ENCODE results near the gene EPHA3. TPM values are rescaled to one million over a fixed set of nuclear protein-coding genes. Genes with fewer than 3 reads are reported as not detected.

Gene EPHA3
- total RNA-seq, 1 donor from 2014 or later, result 5.0 TPM

DNA sequence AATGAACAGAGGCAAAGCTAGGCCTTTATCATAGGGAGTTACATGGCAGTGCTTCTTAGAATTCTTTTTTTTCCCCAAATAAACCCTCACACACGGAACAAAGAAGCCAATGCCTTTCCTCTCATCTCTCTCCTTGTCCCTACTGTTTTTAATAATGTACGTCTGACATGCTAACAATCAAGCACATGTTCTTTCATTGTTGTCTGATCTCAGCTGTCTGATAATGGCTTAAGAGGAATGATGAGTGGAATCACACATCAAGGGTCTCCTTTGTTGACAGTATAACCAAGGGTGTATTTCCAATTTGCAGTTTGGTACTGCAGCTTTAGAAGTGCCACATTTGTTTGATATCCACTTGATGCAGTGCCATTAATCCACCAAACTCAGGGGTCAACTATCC is 34.8 kb upstream of the EPHA3 start:
- H3K36me3 ChIP-seq (ENCODE audit: insufficient read depth, low read length), result no peaks in the 10 kb centered on the region

GRCh38 chr3:89079944-89080343 is 27.5 kb upstream of the EPHA3 start:
- Histone ChIP-seq H3K4me2 (ENCODE audit: low read length) (no peak overlapping the region), H3K27ac (ENCODE audit: low read depth, low read length) (no peak overlapping the region), H3K36me3 (ENCODE audit: insufficient read depth, low read length) (no peaks in the 10 kb centered on the region), H3K4me3 (ENCODE audit: insufficient read depth, low read depth, low read length) (no peak overlapping the region), H3K27me3 (ENCODE audit: insufficient read depth, low read length) (no peaks in the 10 kb centered on the region), H3K4me1 (ENCODE audit: insufficient read depth, low read length) (no peaks in the 10 kb centered on the region), H3K9me3 (ENCODE audit: insufficient read depth, low read depth, low read length) (no peaks in the 10 kb centered on the region), H3K9ac (ENCODE audit: low read length) (no peak overlapping the region), H4K20me1 (ENCODE audit: insufficient read depth, low read length) (no peaks in the 10 kb centered on the region), H2AFZ (ENCODE audit: low read depth, low read length) (no peak overlapping the region), H3K79me2 (ENCODE audit: insufficient read depth, low read length) (no peaks in the 10 kb centered on the region)
- DNase-seq (ENCODE audit: low read depth) (no peak), FAIRE-seq (no peak)
- no peak for TF ChIP-seq EZH2 (IDR thresholded peaks at IDR 0.05; ENCODE audit: insufficient read depth, low read length)
- no peak for TF ChIP-seq CTCF (IDR thresholded peaks at IDR 0.05; ENCODE audit: insufficient read depth, low read depth, low read length)
- H3K4me1 Mint-ChIP-seq (ENCODE audit: low read depth, unreplicated experiment), result no peaks in the 10 kb centered on the region
- H3K9me3 Mint-ChIP-seq (ENCODE audit: unreplicated experiment), result peaks cover 3% of the 10 kb centered on the region
- no peak overlapping the region for H3K27ac Mint-ChIP-seq (ENCODE audit: unreplicated experiment)
- H3K4me3 Mint-ChIP-seq (ENCODE audit: unreplicated experiment), result no peak overlapping the region
- H3K36me3 Mint-ChIP-seq (ENCODE audit: low read depth, unreplicated experiment), result no peaks in the 10 kb centered on the region
- no peaks in the 10 kb centered on the region for H3K27me3 Mint-ChIP-seq (ENCODE audit: low read depth, unreplicated experiment)

More for the DNA sequence above, 34.8 kb upstream of the EPHA3 start:
- Histone ChIP-seq H3K27me3 (ENCODE audit: insufficient read depth, low read length) (no peaks in the 10 kb centered on the region), H3K9me3 (ENCODE audit: insufficient read depth, low read depth, low read length) (no peaks in the 10 kb centered on the region), H3K9ac (ENCODE audit: low read length) (no peak overlapping the region), H3K27ac (ENCODE audit: low read depth, low read length) (no peak overlapping the region), H4K20me1 (ENCODE audit: insufficient read depth, low read length) (no peaks in the 10 kb centered on the region), H3K4me1 (ENCODE audit: insufficient read depth, low read length) (no peaks in the 10 kb centered on the region), H3K4me3 (ENCODE audit: insufficient read depth, low read depth, low read length) (no peak overlapping the region), H2AFZ (ENCODE audit: low read depth, low read length) (no peak overlapping the region), H3K79me2 (ENCODE audit: insufficient read depth, low read length) (no peaks in the 10 kb centered on the region), H3K4me2 (ENCODE audit: low read length) (no peak overlapping the region)
- FAIRE-seq, result no peak
- Mint-ChIP-seq H3K9me3 (ENCODE audit: unreplicated experiment) (peaks cover 6% of the 10 kb centered on the region), H3K36me3 (ENCODE audit: low read depth, unreplicated experiment) (no peaks in the 10 kb centered on the region), H3K4me3 (ENCODE audit: unreplicated experiment) (no peak overlapping the region), H3K27me3 (ENCODE audit: low read depth, unreplicated experiment) (no peaks in the 10 kb centered on the region), H3K27ac (ENCODE audit: unreplicated experiment) (no peak overlapping the region), H3K4me1 (ENCODE audit: low read depth, unreplicated experiment) (no peaks in the 10 kb centered on the region)
- no peak for TF ChIP-seq CTCF (IDR thresholded peaks at IDR 0.05; ENCODE audit: insufficient read depth, low read depth, low read length)
- no peak for TF ChIP-seq EZH2 (IDR thresholded peaks at IDR 0.05; ENCODE audit: insufficient read depth, low read length)
- no peak for DNase-seq (ENCODE audit: low read depth)

DNA sequence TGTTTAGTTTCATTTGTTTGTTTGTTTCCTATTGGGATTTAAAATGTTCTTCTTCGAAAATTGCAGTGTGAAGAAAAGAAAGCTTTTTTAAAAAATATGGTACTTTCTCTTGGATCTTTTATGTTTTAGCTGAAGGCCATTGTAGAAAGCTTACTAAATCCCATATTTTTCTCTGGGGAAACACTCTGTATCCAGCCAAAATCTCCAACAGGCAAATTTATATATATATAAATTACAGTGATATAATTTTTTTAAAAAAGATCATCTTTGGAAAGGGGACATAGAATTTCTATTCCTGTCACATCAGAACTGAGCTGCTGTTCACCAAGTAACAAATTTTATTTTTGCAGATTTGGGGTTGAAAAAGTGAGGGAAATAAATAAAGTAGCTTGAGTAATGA is 19.6 kb upstream of the EPHA3 start:
- FAIRE-seq, result no peak
- Histone ChIP-seq H3K36me3 (ENCODE audit: insufficient read depth, low read length) (no peaks in the 10 kb centered on the region), H3K9me3 (ENCODE audit: insufficient read depth, low read depth, low read length) (no peaks in the 10 kb centered on the region), H2AFZ (ENCODE audit: low read depth, low read length) (no peak overlapping the region), H3K27ac (ENCODE audit: low read depth, low read length) (no peak overlapping the region), H3K79me2 (ENCODE audit: insufficient read depth, low read length) (no peaks in the 10 kb centered on the region), H3K4me2 (ENCODE audit: low read length) (no peak overlapping the region), H3K4me1 (ENCODE audit: insufficient read depth, low read length) (no peaks in the 10 kb centered on the region), H3K27me3 (ENCODE audit: insufficient read depth, low read length) (no peaks in the 10 kb centered on the region), H3K4me3 (ENCODE audit: insufficient read depth, low read depth, low read length) (no peak overlapping the region), H3K9ac (ENCODE audit: low read length) (no peak overlapping the region), H4K20me1 (ENCODE audit: insufficient read depth, low read length) (no peaks in the 10 kb centered on the region)
- H3K9me3 Mint-ChIP-seq (ENCODE audit: unreplicated experiment), result no peaks in the 10 kb centered on the region
- no peak overlapping the region for H3K27ac Mint-ChIP-seq (ENCODE audit: unreplicated experiment)
- H3K4me1 Mint-ChIP-seq (ENCODE audit: low read depth, unreplicated experiment), result no peaks in the 10 kb centered on the region
- no peaks in the 10 kb centered on the region for H3K27me3 Mint-ChIP-seq (ENCODE audit: low read depth, unreplicated experiment)
- no peak for DNase-seq (ENCODE audit: low read depth)
- H3K36me3 Mint-ChIP-seq (ENCODE audit: low read depth, unreplicated experiment), result no peaks in the 10 kb centered on the region
- TF ChIP-seq CTCF (IDR thresholded peaks at IDR 0.05; ENCODE audit: insufficient read depth, low read depth, low read length) (no peak), EZH2 (IDR thresholded peaks at IDR 0.05; ENCODE audit: insufficient read depth, low read length) (no peak)
- H3K4me3 Mint-ChIP-seq (ENCODE audit: unreplicated experiment), result no peak overlapping the region

Data from astrocyte (in vitro differentiated cells and primary cell).